IPS-NIHi7 (cell line): ENCODE results near the gene PTPRCAP.
"Not testable (repeated sequence)": the region's sequence is repeated elsewhere in the genome, so short reads cannot be mapped to it uniquely, and the experiment has no call there.

Experiments used
- DNase-seq: peaks from one replicate; pipeline ENCODE4 v3.0.0; 2012; ENCODE audit warnings: mixed read lengths; ENCODE audit errors: extremely low spot score

PTPRCAP gene

GRCh38 chr11:67427364-67427859, 10.1 kb downstream of the PTPRCAP start:
- DNase-seq: not testable (repeated sequence)

- no peak for DNase-seq
These were observed 13.4 kb downstream of the PTPRCAP start for GRCh38 chr11:67423891-67424613.

GRCh38 chr11:67423466-67423865, 14.0 kb downstream of the PTPRCAP start:
- DNase-seq: no peak

- DNase-seq: no peak
These were observed 14.6 kb downstream of the PTPRCAP start for GRCh38 chr11:67422891-67423290.

- no peak for DNase-seq
These were observed 16.0 kb downstream of the PTPRCAP start for GRCh38 chr11:67421430-67422031.

GRCh38 chr11:67420646-67421429, 16.6 kb downstream of the PTPRCAP start:
- DNase-seq: peak; percentile 98

- no peak for DNase-seq
These were observed 17.3 kb downstream of the PTPRCAP start for GRCh38 chr11:67420147-67420645.

- DNase-seq: no peak
These were observed 18.0 kb downstream of the PTPRCAP start for GRCh38 chr11:67419325-67420049.

GRCh38 chr11:67418476-67419281, 18.8 kb downstream of the PTPRCAP start:
- no peak for DNase-seq

- DNase-seq: no peak
These were observed 20.1 kb downstream of the PTPRCAP start for GRCh38 chr11:67417425-67417824.

- no peak for DNase-seq
These were observed 20.8 kb downstream of the PTPRCAP start for GRCh38 chr11:67416416-67417335.

- DNase-seq: peak; percentile 44
These were observed 21.8 kb downstream of the PTPRCAP start, which contains the start of gene CARNS1 for GRCh38 chr11:67415501-67416304. CARNS1 (plus strand) TSS chr11:67415678; CDS start chr11:67416200, 522 bp downstream.

GRCh38 chr11:67413266-67413849, 24.1 kb downstream of the PTPRCAP start:
- DNase-seq: no peak

GRCh38 chr11:67412495-67413179, 24.8 kb downstream of the PTPRCAP start:
- no peak for DNase-seq

GRCh38 chr11:67411785-67412152, 25.7 kb downstream of the PTPRCAP start:
- no peak for DNase-seq

- DNase-seq: no peak
These were observed 26.3 kb downstream of the PTPRCAP start for GRCh38 chr11:67410984-67411784.

- DNase-seq: no peak
These were observed 27.1 kb downstream of the PTPRCAP start for GRCh38 chr11:67410369-67410831.
